Skin of body (tissue), 2 donors: ENCODE results near the gene IL31RA. TPM values are rescaled to one million over a fixed set of nuclear protein-coding genes. Genes with fewer than 3 reads are reported as not detected.
"Not testable (repeated sequence)": the region's sequence is repeated elsewhere in the genome, so short reads cannot be mapped to it uniquely, and the experiment has no call there.

ENCODE experiments used
- DNase-seq: peaks from one replicate; lab custom pipeline; 2025; lab: John Stamatoyannopoulos, UW
- total RNA-seq: library from RNA; depleted of rRNA; stranded (reverse); fragments of >200 nt; gene quantifications from one replicate; pipeline ENCODE4 v1.2.3, GENCODE V29; 2014

Gene IL31RA
- total RNA-seq: 13.2 TPM

DNA sequence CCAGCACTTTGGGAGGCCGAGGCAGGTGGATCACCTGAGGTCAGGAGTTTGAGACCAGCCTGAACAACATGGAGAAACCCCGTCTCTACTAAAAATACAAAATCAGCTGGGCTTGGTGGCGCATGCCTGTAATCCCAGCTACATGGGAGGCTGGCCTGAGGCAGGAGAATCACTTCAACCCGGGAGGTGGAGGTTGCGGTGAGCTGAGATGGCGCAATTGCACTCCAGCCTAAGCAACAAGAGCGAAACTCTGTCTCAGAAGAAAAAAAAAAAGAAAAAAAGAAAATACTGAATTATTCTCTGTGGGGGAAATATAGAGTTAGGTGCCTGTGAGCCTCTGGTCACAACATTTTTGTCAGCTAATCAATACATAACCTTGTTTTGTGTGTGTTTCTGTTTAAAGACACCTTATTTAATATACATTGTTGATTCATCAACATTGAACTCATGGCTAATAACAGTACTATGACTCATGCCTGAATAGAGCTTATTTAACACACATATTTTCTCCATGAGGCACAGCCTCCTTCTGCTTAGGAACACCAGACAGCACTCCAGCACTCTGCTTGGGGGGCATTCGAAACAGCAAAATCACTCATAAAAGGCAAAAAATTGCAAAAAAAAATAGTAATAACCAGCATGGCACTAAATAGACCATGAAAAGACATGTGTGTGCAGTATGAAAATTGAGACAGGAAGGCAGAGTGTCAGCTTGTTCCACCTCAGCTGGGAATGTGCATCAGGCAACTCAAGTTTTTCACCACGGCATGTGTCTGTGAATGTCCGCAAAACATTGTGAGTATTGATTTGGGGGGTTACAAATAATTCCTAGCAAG lies at the start of gene IL31RA:
TSS of gene IL31RA (plus strand) at position 519 of the 836 bp plus-strand sequence. CDS start at position 733, 214 bp downstream.
- DNase-seq: peak; percentile 76

DNA sequence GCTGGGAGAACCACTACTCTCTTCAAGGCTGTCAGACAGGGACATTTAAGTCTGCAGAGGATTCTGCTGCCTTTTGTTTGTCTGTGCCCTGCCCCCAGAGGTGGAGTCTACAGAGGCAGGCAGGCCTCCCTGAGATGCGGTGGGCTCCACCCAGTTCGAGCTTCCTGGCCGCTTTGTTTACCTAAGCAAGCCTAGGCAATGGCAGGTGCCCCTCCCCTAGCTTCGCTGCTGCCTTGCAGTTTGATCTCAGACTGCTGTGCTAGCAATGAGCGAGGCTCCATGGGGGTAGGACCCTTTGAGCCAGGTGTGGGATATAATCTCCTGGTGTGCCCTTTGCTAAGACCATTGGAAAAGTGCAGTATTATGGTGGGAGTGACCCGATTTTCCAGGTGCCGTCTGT lies 42.3 kb upstream of the IL31RA start:
- not testable (repeated sequence) for DNase-seq

GRCh38 chr5:55815939-55816338 lies 35.2 kb upstream of the IL31RA start:
- not testable (repeated sequence) for DNase-seq

DNA sequence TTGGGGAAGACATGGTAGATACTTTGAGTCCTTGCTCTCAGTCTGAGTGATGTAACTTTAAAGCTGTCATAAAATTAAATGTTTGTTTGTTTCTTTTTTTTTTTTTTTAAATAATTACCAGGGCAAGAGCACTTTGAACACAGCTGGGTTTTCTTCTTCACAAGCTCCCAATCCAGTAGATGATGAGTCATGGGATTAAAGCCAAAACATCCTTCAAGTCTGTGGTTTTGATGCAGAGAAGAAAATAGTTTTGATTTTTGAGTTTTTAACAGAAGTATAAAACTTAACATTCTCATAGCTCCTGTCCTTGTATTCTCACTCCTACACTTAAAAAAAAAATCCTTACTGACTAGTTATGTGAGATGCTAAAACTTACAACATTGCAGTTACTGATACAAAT lies 34.8 kb upstream of the IL31RA start:
- no peak for DNase-seq

DNA sequence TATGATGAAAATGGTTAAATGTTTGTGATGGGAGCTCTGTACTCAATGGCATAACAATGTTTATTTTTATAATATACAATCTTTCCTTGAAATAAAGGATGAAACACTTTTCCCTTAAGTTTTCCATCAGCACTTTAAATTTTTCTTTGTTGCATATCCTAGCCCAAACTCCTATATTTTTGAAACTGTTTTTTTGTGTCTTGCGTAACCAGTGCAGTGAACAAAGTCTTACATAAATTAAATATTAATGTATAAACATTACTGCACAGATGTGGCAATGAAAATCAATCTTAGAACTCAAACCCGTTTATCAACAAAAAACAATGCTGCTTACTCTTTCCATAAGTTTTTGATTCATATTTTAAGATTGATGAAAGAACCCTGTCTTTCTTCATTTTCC lies 34.1 kb upstream of the IL31RA start:
- DNase-seq: no peak

GRCh38 chr5:55820488-55820887 lies 30.7 kb upstream of the IL31RA start:
- DNase-seq: no peak

DNA sequence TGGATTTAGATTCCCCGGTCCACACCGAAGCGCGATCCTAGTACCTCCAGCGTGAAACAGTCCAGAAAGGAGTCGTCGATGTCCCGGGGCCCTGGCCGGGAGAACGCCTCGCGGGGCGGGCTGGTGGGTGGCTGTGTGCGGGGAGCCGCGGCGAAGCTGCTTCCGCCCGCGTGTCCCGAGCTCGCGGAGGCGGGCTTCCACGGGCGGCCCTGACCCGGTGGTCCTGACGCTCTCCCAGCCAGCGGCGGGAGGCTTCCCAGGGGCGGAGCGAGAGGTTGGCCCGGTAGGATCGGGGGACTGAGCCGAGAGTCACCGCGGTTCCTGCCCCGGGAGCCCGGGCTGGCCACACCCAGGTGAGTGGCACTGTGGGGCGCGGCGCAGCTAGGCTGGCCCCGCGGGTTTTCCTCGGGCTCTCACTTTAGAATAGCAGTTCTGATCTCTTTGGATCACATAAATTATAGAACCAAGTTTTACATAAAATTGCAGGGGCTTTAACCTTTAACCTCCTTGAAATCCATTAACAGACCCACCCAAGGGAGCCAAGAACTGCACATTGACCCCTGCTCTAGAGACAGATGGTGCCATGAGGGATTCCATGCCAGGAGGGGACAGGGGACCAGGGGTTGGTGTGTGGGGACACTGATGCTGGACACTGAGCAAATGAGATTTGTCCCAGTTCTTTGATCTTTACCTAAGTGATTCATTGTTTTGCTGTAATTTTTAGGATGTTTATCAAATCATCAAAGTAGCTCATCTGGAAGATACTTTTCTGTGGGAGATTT lies 29.2 kb upstream of the IL31RA start:
- no peak for DNase-seq

DNA sequence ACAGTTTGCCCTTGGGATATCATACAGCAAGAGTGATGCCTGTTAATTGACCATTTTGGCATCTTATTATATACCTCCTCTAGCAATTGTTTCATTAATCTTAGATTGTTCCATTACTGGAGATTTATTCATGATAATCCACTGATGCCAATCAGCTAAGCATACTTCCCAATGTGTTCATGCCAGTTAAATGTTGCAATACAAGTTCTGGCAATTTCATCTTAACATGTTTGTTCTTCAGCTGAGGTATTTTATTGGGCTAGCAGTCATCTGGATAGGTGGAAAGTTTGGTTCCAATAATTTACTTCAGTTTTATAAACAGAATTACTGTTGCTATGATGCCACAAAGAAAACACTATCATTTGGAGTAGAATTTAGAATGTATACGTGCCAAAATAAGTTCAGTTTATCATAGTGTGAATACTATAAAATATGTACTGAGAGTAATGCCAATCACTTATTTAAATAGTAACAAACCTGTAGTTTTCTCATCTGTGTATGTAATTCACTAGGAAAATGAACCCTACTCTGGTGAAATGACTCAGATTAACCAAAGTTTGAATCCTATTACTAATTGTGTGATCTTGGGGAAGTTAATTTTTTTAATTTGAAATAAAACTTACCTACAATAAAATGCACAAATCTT lies 27.9 kb upstream of the IL31RA start:
- no peak for DNase-seq

GRCh38 chr5:55829956-55830355 lies 21.2 kb upstream of the IL31RA start:
- DNase-seq: no peak

- no peak for DNase-seq
These were observed 18.7 kb upstream of the IL31RA start for GRCh38 chr5:55832446-55832845.

- no peak for DNase-seq
These were observed 15.0 kb upstream of the IL31RA start for GRCh38 chr5:55836191-55836590.

- DNase-seq: no peak
These were observed 9.2 kb upstream of the IL31RA start for GRCh38 chr5:55841976-55842375.

- no peak for DNase-seq
These were observed 3.3 kb upstream of the IL31RA start for GRCh38 chr5:55847837-55848236.

DNA sequence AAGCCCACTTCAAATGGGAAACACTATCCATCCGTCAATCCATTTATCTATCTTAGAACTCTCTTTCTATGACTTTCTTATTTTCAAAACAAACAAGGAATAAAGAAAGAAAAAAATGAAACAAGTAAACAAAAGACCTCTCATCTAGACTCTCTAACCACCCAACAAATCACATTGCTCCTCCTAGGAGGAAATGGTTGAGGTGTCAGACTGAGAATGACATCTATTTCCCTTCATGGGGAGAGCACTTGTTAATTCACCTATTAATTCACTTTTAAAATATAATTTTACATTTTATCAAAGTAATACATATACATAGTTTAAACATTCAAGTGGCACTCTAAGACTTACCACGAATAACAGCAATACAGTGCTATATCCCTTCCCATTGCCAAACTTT lies 2.4 kb upstream of the IL31RA start:
- DNase-seq: no peak

GRCh38 chr5:55851675-55851979 lies 470 bp downstream of the IL31RA start:
- DNase-seq: no peak

- DNase-seq: no peak
These were observed 1.3 kb downstream of the IL31RA start for GRCh38 chr5:55852503-55852902.

DNA sequence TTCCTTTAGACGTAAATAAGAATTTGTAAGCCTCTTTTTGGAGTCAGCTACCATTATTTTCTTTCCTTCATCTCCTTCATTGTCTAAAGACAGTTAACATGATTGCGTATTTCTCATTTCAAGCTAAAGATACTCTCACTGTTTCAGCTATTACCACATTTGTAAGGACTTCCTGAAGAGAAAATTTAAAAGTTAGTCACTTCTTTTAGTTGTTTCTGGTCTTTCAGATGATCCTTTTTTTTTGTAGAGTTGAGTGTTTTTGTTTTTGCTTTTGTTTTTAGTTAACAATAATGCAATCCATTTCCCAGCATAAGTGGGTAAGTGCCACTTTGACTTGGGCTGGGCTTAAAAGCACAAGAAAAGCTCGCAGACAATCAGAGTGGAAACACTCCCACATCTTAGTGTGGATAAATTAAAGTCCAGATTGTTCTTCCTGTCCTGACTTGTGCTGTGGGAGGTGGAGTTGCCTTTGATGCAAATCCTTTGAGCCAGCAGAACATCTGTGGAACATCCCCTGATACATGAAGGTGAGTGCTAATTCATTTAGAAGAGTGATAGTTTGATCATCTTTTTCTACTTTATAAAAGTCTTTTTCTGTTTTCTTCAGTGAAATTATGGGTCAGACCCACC lies 2.0 kb downstream of the IL31RA start:
- DNase-seq: no peak

GRCh38 chr5:55853818-55854217 lies 2.7 kb downstream of the IL31RA start:
- DNase-seq: no peak

DNA sequence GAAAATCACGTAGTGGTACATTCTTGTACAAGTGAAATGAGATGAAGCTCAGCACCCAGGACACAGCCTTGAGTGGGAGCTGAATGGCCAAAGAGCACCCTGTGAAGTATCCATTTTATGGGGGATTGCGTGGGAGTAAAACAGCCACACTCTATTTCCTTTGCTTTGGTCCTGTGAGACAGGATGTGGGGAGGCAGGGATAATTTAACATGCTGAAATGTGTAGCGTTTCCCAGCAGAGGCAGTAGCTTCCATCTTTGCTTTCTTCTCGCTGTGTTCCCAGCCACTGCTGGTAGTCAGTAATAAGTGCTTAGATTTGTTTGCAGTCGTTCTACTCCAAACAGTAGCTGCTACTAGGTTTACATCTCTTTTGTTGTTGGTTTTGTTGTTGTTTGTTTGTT lies 4.4 kb downstream of the IL31RA start:
- DNase-seq: no peak

GRCh38 chr5:55856516-55857246 lies 5.5 kb downstream of the IL31RA start:
- DNase-seq: no peak

DNA sequence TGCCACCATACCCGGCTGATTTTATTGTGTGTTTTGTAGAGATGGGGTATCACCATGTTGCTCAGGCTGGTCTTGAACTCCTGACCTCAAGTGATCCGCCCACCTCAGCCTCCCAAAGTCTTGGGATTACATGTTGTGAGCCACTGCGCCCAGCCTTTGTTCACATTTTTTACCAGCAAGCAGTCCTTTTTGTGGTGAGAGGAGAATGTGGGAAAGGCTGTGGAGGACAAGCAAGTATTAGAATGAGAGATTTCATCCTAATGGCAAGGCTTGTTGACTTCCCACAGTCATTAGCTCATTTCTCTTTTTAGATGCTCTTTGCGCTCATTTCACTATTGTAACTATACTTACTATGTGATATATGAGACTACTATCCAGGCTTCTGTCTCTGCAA lies 6.1 kb downstream of the IL31RA start:
- DNase-seq: no peak
